ENCODE results near the gene PHB1.
"Not testable (repeated sequence)": the region's sequence is repeated elsewhere in the genome, so short reads cannot be mapped to it uniquely, and the experiment has no call there.

PHB1 gene

GRCh38 chr17:49388692-49389513, 25.8 kb downstream of the PHB1 start:
- no peak for DNase-seq
- in situ Hi-C loops (cut with HindIII; ENCODE audit: low pct_ligation_motif_present, low pct_unique_long_range_greater_than_20kb, low sequenced_read_pairs): no loop called here

- in situ Hi-C loops (cut with HindIII; ENCODE audit: low pct_ligation_motif_present, low pct_unique_long_range_greater_than_20kb, low sequenced_read_pairs): no loop called here
- DNase-seq: no peak
Observed at GRCh38 chr17:49388290-49388640, 26.4 kb downstream of the PHB1 start.

GRCh38 chr17:49387498-49388289, 27.0 kb downstream of the PHB1 start:
- no peak for DNase-seq
- in situ Hi-C loops (cut with HindIII; ENCODE audit: low pct_ligation_motif_present, low pct_unique_long_range_greater_than_20kb, low sequenced_read_pairs): no loop called here

GRCh38 chr17:49386373-49386772, 28.3 kb downstream of the PHB1 start:
- in situ Hi-C loops (cut with HindIII; ENCODE audit: low pct_ligation_motif_present, low pct_unique_long_range_greater_than_20kb, low sequenced_read_pairs): no loop called here
- DNase-seq: no peak

GRCh38 chr17:49384951-49385350, 29.7 kb downstream of the PHB1 start:
- in situ Hi-C loops (cut with HindIII; ENCODE audit: low pct_ligation_motif_present, low pct_unique_long_range_greater_than_20kb, low sequenced_read_pairs): no loop called here
- DNase-seq: no peak

- in situ Hi-C loops (cut with HindIII; ENCODE audit: low pct_ligation_motif_present, low pct_unique_long_range_greater_than_20kb, low sequenced_read_pairs): no loop called here
- DNase-seq: no peak
Observed at GRCh38 chr17:49383060-49383459, 31.6 kb downstream of the PHB1 start.

GRCh38 chr17:49382556-49382955, 32.1 kb downstream of the PHB1 start:
- in situ Hi-C loops (cut with HindIII; ENCODE audit: low pct_ligation_motif_present, low pct_unique_long_range_greater_than_20kb, low sequenced_read_pairs): no loop called here

GRCh38 chr17:49381793-49382192, 32.9 kb downstream of the PHB1 start:
- in situ Hi-C loops (cut with HindIII; ENCODE audit: low pct_ligation_motif_present, low pct_unique_long_range_greater_than_20kb, low sequenced_read_pairs): no loop called here
- DNase-seq: no peak

More at GRCh38 chr17:49382556-49382955, 32.1 kb downstream of the PHB1 start:
- DNase-seq: no peak

GRCh38 chr17:49381033-49381432, 33.6 kb downstream of the PHB1 start:
- in situ Hi-C loops (cut with HindIII; ENCODE audit: low pct_ligation_motif_present, low pct_unique_long_range_greater_than_20kb, low sequenced_read_pairs): no loop called here
- no peak for DNase-seq

GRCh38 chr17:49379926-49380325, 34.8 kb downstream of the PHB1 start:
- no peak for DNase-seq
- in situ Hi-C loops (cut with HindIII; ENCODE audit: low pct_ligation_motif_present, low pct_unique_long_range_greater_than_20kb, low sequenced_read_pairs): no loop called here

- in situ Hi-C loops (cut with HindIII; ENCODE audit: low pct_ligation_motif_present, low pct_unique_long_range_greater_than_20kb, low sequenced_read_pairs): no loop called here
- DNase-seq: no peak
Observed at GRCh38 chr17:49378311-49378710, 36.4 kb downstream of the PHB1 start.

- in situ Hi-C loops (cut with HindIII; ENCODE audit: low pct_ligation_motif_present, low pct_unique_long_range_greater_than_20kb, low sequenced_read_pairs): no loop called here
- DNase-seq: no peak
Observed at GRCh38 chr17:49375544-49375943, 39.1 kb downstream of the PHB1 start.

GRCh38 chr17:49373115-49373514, 41.6 kb downstream of the PHB1 start:
- in situ Hi-C loops (cut with HindIII; ENCODE audit: low pct_ligation_motif_present, low pct_unique_long_range_greater_than_20kb, low sequenced_read_pairs): no loop called here
- DNase-seq: no peak

- no peak for DNase-seq
- in situ Hi-C loops (cut with HindIII; ENCODE audit: low pct_ligation_motif_present, low pct_unique_long_range_greater_than_20kb, low sequenced_read_pairs): no loop called here
Observed at GRCh38 chr17:49372425-49372824, 42.3 kb downstream of the PHB1 start.

GRCh38 chr17:49370971-49371834, 43.5 kb downstream of the PHB1 start:
- no peak for DNase-seq
- in situ Hi-C loops (cut with HindIII; ENCODE audit: low pct_ligation_motif_present, low pct_unique_long_range_greater_than_20kb, low sequenced_read_pairs): no loop called here

GRCh38 chr17:49369760-49370159, 44.9 kb downstream of the PHB1 start:
- in situ Hi-C loops (cut with HindIII; ENCODE audit: low pct_ligation_motif_present, low pct_unique_long_range_greater_than_20kb, low sequenced_read_pairs): no loop called here
- DNase-seq: no peak

- no peak for DNase-seq
- in situ Hi-C loops (cut with HindIII; ENCODE audit: low pct_ligation_motif_present, low pct_unique_long_range_greater_than_20kb, low sequenced_read_pairs): no loop called here
Observed at GRCh38 chr17:49369089-49369488, 45.6 kb downstream of the PHB1 start.

- DNase-seq: peak; percentile 41
- in situ Hi-C loops (cut with HindIII; ENCODE audit: low pct_ligation_motif_present, low pct_unique_long_range_greater_than_20kb, low sequenced_read_pairs): no loop called here
Observed at GRCh38 chr17:49365667-49366066, 49.0 kb downstream of the PHB1 start.

- in situ Hi-C loops (cut with HindIII; ENCODE audit: low pct_ligation_motif_present, low pct_unique_long_range_greater_than_20kb, low sequenced_read_pairs); DNase-seq: not testable (repeated sequence)
Observed at GRCh38 chr17:49365126-49365525, 49.6 kb downstream of the PHB1 start.
